Omental fat pad (tissue), 4 donors: Measurements from ENCODE around the gene CD68. TPM values are rescaled to one million over a fixed set of nuclear protein-coding genes. Genes with fewer than 3 reads are reported as not detected.

Experiments
- ATAC-seq: fragments of 150-250 bp; one replicate; pipeline ENCODE4 v1.9.1; 2016; ENCODE audit warnings: mild to moderate bottlenecking, moderate library complexity; ENCODE audit not compliant: low FRiP score
- DNase-seq: peaks from one replicate; pipeline ENCODE4 v3.0.0-alpha.2; 2019; ENCODE audit warnings: low spot score
- total RNA-seq, 4 donors: library from RNA; depleted of rRNA; stranded (reverse); fragments of >200 nt; gene quantifications; one replicate each; pipeline ENCODE4 v1.1.0, GENCODE V29; 2016
- TF ChIP-seq, protein P1 (sequence below), 3 donors: fragments of 450-650 bp; IDR thresholded peaks; one replicate each; pipeline ENCODE4 v1.5.1; 2016 to 2017; ENCODE audit warnings: antibody characterized with exemption in 3 of 3, mild to moderate bottlenecking in 3 of 3, moderate library complexity in 2 of 3

CD68 gene
- total RNA-seq, 4 donors from 2014 or later = 99.1 to 321 (median 191) TPM

DNA sequence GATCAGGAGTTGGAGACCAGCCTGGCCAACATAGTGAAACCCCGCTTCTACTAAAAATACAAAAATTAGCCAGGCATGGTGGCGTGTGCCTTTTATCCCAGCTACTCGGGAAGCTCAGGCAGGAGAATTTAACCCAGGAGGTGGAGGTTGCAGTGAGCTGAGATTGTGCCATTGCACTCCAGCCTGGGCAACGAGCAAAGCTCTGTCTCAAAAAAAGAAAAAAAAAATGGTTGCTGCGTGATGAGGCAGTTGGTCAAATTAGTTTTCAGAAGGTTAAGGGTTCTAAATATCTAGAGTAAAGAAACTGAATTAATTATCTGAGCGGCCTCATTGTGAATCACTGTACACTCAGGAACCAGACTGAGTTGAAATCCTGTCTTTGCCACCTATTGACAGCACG lies 3.5 kb upstream of the CD68 start:
- TF ChIP-seq, protein P1, sequence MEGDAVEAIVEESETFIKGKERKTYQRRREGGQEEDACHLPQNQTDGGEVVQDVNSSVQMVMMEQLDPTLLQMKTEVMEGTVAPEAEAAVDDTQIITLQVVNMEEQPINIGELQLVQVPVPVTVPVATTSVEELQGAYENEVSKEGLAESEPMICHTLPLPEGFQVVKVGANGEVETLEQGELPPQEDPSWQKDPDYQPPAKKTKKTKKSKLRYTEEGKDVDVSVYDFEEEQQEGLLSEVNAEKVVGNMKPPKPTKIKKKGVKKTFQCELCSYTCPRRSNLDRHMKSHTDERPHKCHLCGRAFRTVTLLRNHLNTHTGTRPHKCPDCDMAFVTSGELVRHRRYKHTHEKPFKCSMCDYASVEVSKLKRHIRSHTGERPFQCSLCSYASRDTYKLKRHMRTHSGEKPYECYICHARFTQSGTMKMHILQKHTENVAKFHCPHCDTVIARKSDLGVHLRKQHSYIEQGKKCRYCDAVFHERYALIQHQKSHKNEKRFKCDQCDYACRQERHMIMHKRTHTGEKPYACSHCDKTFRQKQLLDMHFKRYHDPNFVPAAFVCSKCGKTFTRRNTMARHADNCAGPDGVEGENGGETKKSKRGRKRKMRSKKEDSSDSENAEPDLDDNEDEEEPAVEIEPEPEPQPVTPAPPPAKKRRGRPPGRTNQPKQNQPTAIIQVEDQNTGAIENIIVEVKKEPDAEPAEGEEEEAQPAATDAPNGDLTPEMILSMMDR (IDR thresholded peaks at IDR 0.05) = no peak

DNA sequence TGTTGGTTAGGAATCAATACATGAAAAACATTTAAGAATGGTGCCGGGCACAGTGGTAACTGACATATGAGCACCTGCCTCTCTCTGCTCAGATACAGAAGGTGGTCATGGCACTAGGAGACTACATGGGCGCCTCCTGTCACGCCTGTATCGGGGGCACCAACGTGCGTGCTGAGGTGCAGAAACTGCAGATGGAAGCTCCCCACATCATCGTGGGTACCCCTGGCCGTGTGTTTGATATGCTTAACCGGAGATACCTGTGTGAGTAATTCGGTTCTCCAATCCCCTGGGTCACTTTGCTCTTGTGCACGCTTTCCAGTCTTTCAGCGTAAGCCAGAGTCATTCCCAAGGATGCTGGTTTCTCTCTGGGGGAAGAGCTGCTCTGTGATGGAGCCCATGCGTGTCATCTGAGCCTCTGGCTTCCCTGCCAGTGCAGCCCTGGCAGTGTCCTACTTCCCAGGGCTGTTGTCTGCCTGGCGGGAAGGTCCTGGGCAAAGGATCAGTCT lies 3.0 kb upstream of the CD68 start:
- no peak for ATAC-seq
- no peak for DNase-seq
- TF ChIP-seq, protein P1 (IDR thresholded peaks at IDR 0.05) = no peak

More for the DNA sequence above, 3.5 kb upstream of the CD68 start:
- no peak for DNase-seq
- no peak for ATAC-seq

DNA sequence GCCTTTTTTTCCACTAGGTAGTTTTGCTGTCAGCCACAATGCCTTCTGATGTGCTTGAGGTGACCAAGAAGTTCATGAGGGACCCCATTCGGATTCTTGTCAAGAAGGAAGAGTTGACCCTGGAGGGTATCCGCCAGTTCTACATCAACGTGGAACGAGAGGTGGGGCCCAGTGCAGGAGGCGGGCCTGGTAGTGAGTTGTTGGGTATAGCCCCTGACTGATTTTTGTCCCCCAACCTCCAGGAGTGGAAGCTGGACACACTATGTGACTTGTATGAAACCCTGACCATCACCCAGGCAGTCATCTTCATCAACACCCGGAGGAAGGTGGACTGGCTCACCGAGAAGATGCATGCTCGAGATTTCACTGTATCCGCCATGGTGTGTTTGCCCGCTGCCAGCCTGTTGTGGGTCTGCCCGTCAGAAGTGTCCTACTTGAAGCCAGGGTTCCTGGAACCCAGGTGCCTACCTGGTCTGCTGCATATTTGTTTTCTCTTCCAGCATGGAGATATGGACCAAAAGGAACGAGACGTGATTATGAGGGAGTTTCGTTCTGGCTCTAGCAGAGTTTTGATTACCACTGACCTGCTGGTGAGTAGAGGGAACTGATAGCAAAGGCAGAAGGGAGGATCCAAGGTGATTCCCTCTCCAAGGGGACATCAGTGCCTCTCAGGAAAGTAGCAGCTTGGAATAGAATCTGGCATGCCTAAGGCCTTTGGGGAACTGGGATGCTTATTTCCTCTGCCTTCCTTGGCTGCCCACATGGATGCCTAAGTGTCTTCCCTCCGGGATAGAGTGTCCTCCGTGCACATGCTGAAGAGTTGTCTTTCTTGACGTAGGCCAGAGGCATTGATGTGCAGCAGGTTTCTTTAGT lies 1.9 kb upstream of the CD68 start:
- TF ChIP-seq, protein P1 (IDR thresholded peaks at IDR 0.05) = no peak
- ATAC-seq (no peak), DNase-seq (no peak)

DNA sequence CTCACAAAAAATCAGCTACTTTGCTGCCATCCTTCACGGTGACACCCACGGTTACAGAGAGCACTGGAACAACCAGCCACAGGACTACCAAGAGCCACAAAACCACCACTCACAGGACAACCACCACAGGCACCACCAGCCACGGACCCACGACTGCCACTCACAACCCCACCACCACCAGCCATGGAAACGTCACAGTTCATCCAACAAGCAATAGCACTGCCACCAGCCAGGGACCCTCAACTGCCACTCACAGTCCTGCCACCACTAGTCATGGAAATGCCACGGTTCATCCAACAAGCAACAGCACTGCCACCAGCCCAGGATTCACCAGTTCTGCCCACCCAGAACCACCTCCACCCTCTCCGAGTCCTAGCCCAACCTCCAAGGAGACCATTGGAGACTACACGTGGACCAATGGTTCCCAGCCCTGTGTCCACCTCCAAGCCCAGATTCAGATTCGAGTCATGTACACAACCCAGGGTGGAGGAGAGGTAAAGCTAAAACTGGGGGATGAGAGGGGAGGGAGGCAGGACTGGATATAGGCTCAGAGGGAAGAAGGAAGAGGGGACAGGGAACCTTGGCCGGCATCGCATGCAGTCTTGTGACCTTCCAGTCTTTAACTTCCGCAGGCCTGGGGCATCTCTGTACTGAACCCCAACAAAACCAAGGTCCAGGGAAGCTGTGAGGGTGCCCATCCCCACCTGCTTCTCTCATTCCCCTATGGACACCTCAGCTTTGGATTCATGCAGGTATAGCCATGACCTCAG lies 581 bp downstream of the CD68 start:
- TF ChIP-seq, protein P1 (IDR thresholded peaks at IDR 0.05) = no peak
- DNase-seq (no peak), ATAC-seq (no peak)

DNA sequence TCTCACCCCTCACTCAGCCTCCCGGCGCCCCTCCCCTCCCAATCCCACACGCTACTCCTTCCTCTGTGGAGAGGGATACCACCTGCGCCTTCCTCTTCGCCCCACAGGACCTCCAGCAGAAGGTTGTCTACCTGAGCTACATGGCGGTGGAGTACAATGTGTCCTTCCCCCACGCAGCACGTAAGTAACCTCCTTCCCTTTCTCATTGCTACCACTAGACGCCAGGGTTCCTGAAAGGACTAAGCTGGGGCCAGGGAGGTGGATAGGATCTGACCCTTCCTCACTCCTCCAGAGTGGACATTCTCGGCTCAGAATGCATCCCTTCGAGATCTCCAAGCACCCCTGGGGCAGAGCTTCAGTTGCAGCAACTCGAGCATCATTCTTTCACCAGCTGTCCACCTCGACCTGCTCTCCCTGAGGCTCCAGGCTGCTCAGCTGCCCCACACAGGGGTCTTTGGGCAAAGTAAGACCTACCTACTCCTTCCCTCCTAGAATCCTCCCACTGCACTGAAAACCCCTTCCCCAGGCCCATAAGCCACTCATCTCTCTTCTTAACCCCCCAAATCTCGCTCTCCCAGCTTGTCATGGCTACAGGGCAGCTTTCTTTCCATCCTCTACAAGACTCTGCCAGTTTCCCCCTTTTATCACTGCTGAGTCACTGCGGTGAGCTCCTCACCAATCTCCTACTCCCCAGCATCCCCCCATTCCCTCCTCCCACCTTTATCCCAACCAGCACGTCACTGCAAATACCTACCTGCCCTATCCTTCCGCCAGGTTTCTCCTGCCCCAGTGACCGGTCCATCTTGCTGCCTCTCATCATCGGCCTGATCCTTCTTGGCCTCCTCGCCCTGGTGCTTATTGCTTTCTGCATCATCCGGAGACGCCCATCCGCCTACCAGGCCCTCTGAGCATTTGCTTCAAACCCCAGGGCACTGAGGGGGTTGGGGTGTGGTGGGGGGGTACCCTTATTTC lies 1.5 kb downstream of the CD68 start:
- no peak for ATAC-seq
- TF ChIP-seq, protein P1 (IDR thresholded peaks at IDR 0.05) = no peak
- DNase-seq = no peak
